Right atrium auricular region (tissue), 2 donors: ENCODE results near the gene DNASE1L1. TPM values are rescaled to one million over a fixed set of nuclear protein-coding genes. Genes with fewer than 3 reads are reported as not detected.

ENCODE experiments used
- DNase-seq: peaks from one replicate; pipeline ENCODE4 v3.0.0-alpha.2; 2019; ENCODE audit warnings: low spot score
- H3K27ac ChIP-seq, 2 donors: fragments of 200-600 bp; sonication (generic); 1 replicate in 1 of 2; 2 replicates in 1 of 2; pipeline ENCODE4 v1.5.1; 2016 to 2019
- H3K27me3 ChIP-seq, 2 donors: fragments of 200-600 bp; sonication (generic); one replicate each; pipeline versions ENCODE4 v1.5.1 to v1.6.0; 2017 to 2019
- H3K36me3 ChIP-seq: fragments of 200-600 bp; sonication (generic); one replicate; pipeline ENCODE4 v1.5.1; 2016
- H3K4me1 ChIP-seq, 2 donors: fragments of 200-600 bp; sonication (generic); one replicate each; pipeline versions ENCODE4 v1.5.1 to v1.6.0; 2017 to 2019
- H3K4me3 ChIP-seq, 2 donors: fragments of 200-600 bp; sonication (generic); 1 replicate in 1 of 2; 2 replicates in 1 of 2; pipeline ENCODE4 v1.5.1; 2017 to 2019; ENCODE audit warnings: mild to moderate bottlenecking in 1 of 2, moderate library complexity in 1 of 2
- H3K9me3 ChIP-seq, 2 donors: fragments of 200-600 bp; sonication (generic); one replicate each; pipeline ENCODE4 v1.5.1; 2019
- CTCF ChIP-seq, 2 donors: fragments of 200-600 bp; sonication (generic); IDR thresholded peaks; one replicate each; pipeline ENCODE4 v1.5.1; 2019; ENCODE audit warnings: antibody characterized with exemption in 2 of 2
- total RNA-seq, 2 donors: library from RNA; depleted of rRNA; stranded (reverse); fragments of >200 nt; gene quantifications; one replicate each; pipeline ENCODE4 v1.1.0, GENCODE V29; 2016

The DNASE1L1 gene
- total RNA-seq, 2 donors from 2014 or later: 74.4 to 84.0 TPM

- Histone ChIP-seq H3K9me3 (no peaks in the 10 kb centered on the region), H3K27ac (peak overlapping the region in 1 of 2 donors; percentile 28), H3K36me3 (peaks cover 92% of the 10 kb centered on the region), H3K4me1 (peaks cover 0 to 18% of the 10 kb centered on the region in 2 donors), H3K27me3 (no peaks in the 10 kb centered on the region), H3K4me3 (no peak overlapping the region)
- no peak for DNase-seq
- TF ChIP-seq CTCF (IDR thresholded peaks at IDR 0.05): no peak
Measured at GRCh38 chrX:154355776-154356140, 53.3 kb downstream of the DNASE1L1 start.

GRCh38 chrX:154355094-154355775 is 53.8 kb downstream of the DNASE1L1 start:
- Histone ChIP-seq H3K27ac (peak overlapping the region in 1 of 2 donors; percentile 28), H3K4me3 (no peak overlapping the region), H3K36me3 (peaks cover 92% of the 10 kb centered on the region), H3K27me3 (no peaks in the 10 kb centered on the region), H3K9me3 (no peaks in the 10 kb centered on the region), H3K4me1 (peaks cover 0 to 18% of the 10 kb centered on the region in 2 donors)
- TF ChIP-seq CTCF (IDR thresholded peaks at IDR 0.05): no peak
- no peak for DNase-seq

- H3K4me1 ChIP-seq: peaks cover 0 to 11% of the 10 kb centered on the region in 2 donors
- no peak for DNase-seq
- no peak for TF ChIP-seq CTCF (IDR thresholded peaks at IDR 0.05)
- H3K36me3 ChIP-seq: peaks cover 90% of the 10 kb centered on the region
- H3K9me3 ChIP-seq: no peaks in the 10 kb centered on the region
- H3K27me3 ChIP-seq: no peaks in the 10 kb centered on the region
- H3K4me3 ChIP-seq: no peak overlapping the region
- peak overlapping the region in 1 of 2 donors; percentile 7 for H3K27ac ChIP-seq
Measured at GRCh38 chrX:154354516-154354915, 54.5 kb downstream of the DNASE1L1 start.

- Histone ChIP-seq H3K4me3 (no peak overlapping the region), H3K27ac (no peak overlapping the region), H3K27me3 (no peaks in the 10 kb centered on the region), H3K4me1 (peaks cover 0 to 6% of the 10 kb centered on the region in 2 donors), H3K9me3 (no peaks in the 10 kb centered on the region), H3K36me3 (peaks cover 90% of the 10 kb centered on the region)
- no peak for TF ChIP-seq CTCF (IDR thresholded peaks at IDR 0.05)
- DNase-seq: no peak
Measured at GRCh38 chrX:154354013-154354412, 55.0 kb downstream of the DNASE1L1 start.

- Histone ChIP-seq H3K4me3 (no peak overlapping the region), H3K4me1 (no peaks in the 10 kb centered on the region), H3K36me3 (peaks cover 89% of the 10 kb centered on the region), H3K9me3 (no peaks in the 10 kb centered on the region), H3K27ac (no peak overlapping the region), H3K27me3 (no peaks in the 10 kb centered on the region)
- TF ChIP-seq CTCF (IDR thresholded peaks at IDR 0.05): no peak
- DNase-seq: no peak
Measured at GRCh38 chrX:154353172-154353843, 55.7 kb downstream of the DNASE1L1 start.
